Loucy (cell line): ENCODE measurements around the gene PLEKHO2.

Source experiments
- H2AFZ ChIP-seq: fragments of 200-600 bp; sonication (generic); 2 replicates; pipeline ENCODE4 v1.6.0; 2016; ENCODE audit warnings: antibody characterized with exemption, mild to moderate bottlenecking, low read length, moderate library complexity
- H3F3A ChIP-seq: fragments of 200-600 bp; 2 replicates; pipeline ENCODE4 v1.6.0; 2016; ENCODE audit warnings: antibody characterized with exemption, low read depth, mild to moderate bottlenecking
- H3K27me3 ChIP-seq: fragments of 200-600 bp; sonication (generic); 2 replicates; pipeline ENCODE4 v1.6.1; 2014; ENCODE audit warnings: low read length, mild to moderate bottlenecking; ENCODE audit not compliant: insufficient read depth, poor library complexity, severe bottlenecking
- H3K36me3 ChIP-seq: fragments of 200-600 bp; sonication (generic); 2 replicates; pipeline ENCODE4 v1.6.1; 2016; ENCODE audit warnings: low read length; ENCODE audit not compliant: insufficient read depth
- H3K4me1 ChIP-seq: fragments of 200-600 bp; sonication (generic); 2 replicates; pipeline ENCODE4 v1.5.1; 2014; ENCODE audit warnings: low read length, mild to moderate bottlenecking; ENCODE audit not compliant: insufficient read depth, poor library complexity, severe bottlenecking
- H3K4me2 ChIP-seq: fragments of 200-600 bp; sonication (generic); 2 replicates; pipeline ENCODE4 v1.6.0; 2014; ENCODE audit warnings: antibody characterized with exemption, low read length, low read depth, mild to moderate bottlenecking; ENCODE audit not compliant: poor library complexity, severe bottlenecking
- H3K4me3 ChIP-seq: fragments of 200-600 bp; sonication (generic); 2 replicates; pipeline ENCODE4 v1.5.1; 2014; ENCODE audit warnings: low read length, mild to moderate bottlenecking, mixed read lengths; ENCODE audit not compliant: poor library complexity, severe bottlenecking
- H3K79me2 ChIP-seq: fragments of 200-600 bp; sonication (generic); 2 replicates; pipeline ENCODE4 v1.6.1; 2014; ENCODE audit warnings: low read length; ENCODE audit not compliant: insufficient read depth
- H3K9ac ChIP-seq: fragments of 200-600 bp; sonication (generic); 2 replicates; pipeline ENCODE4 v1.6.0; 2014; ENCODE audit warnings: mild to moderate bottlenecking, low read depth, low read length, moderate library complexity; ENCODE audit not compliant: poor library complexity, severe bottlenecking
- H3K9me2 ChIP-seq: fragments of 200-600 bp; sonication (generic); replicated peaks from 2 replicates; pipeline ENCODE4 v1.6.1; 2016; ENCODE audit warnings: low read depth, low read length, mixed read lengths
- H3K9me3 ChIP-seq: fragments of 200-600 bp; sonication (generic); 2 replicates; pipeline ENCODE4 v1.6.1; 2014; ENCODE audit warnings: mild to moderate bottlenecking, antibody characterized with exemption, low read length, low read depth; ENCODE audit not compliant: insufficient read depth
- H4K20me1 ChIP-seq: fragments of 200-600 bp; sonication (generic); 2 replicates; pipeline ENCODE4 v1.6.0; 2014; ENCODE audit warnings: antibody characterized with exemption, low read length, mild to moderate bottlenecking; ENCODE audit not compliant: insufficient read depth, poor library complexity, severe bottlenecking
- EZH2phosphoT487 ChIP-seq: fragments of 200-600 bp; IDR thresholded peaks from 2 replicates; pipeline ENCODE4 v1.6.1; 2018; ENCODE audit warnings: antibody characterized with exemption, mild to moderate bottlenecking, moderate library complexity, borderline replicate concordance
- TF ChIP-seq, protein P1 (sequence below): fragments of 200-600 bp; sonication (generic); conservative IDR thresholded peaks from 2 replicates; pipeline ENCODE4 v1.5.1; 2014; ENCODE audit warnings: mild to moderate bottlenecking, antibody characterized with exemption, low read length

Gene PLEKHO2

DNA sequence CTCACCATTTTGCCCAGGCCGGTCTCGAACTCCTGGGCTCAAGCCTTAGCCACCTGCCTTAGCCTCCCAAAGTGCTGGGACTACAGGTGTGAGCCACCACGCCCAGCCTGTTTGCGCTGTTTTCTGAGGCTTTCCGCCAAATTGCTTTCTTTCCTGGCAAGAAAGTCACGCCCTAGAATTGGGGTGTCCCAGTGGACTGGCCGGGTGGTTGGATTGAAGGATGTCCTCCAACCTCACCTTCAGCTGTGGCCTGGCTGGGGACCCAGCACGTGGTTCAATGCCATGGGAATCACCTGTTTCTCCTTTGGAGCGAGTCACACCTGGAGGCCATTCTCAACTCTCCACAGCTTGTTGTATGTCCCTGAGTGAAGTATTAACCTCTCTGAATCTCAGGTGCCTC is 64.2 kb downstream of the PLEKHO2 start:
- Histone ChIP-seq H3K4me2 (no peak overlapping the region), H3K27me3 (no peaks in the 10 kb centered on the region), H3K4me1 (peaks cover 12% of the 10 kb centered on the region), H4K20me1 (no peaks in the 10 kb centered on the region), H3K4me3 (no peak overlapping the region), H3K9me3 (no peaks in the 10 kb centered on the region), H3K36me3 (no peaks in the 10 kb centered on the region), H3K9ac (no peak overlapping the region), H3K79me2 (no peaks in the 10 kb centered on the region), H2AFZ (no peak overlapping the region), H3F3A (no peaks in the 10 kb centered on the region), H3K9me2 (no peaks in the 10 kb centered on the region)
- TF ChIP-seq, protein P1, sequence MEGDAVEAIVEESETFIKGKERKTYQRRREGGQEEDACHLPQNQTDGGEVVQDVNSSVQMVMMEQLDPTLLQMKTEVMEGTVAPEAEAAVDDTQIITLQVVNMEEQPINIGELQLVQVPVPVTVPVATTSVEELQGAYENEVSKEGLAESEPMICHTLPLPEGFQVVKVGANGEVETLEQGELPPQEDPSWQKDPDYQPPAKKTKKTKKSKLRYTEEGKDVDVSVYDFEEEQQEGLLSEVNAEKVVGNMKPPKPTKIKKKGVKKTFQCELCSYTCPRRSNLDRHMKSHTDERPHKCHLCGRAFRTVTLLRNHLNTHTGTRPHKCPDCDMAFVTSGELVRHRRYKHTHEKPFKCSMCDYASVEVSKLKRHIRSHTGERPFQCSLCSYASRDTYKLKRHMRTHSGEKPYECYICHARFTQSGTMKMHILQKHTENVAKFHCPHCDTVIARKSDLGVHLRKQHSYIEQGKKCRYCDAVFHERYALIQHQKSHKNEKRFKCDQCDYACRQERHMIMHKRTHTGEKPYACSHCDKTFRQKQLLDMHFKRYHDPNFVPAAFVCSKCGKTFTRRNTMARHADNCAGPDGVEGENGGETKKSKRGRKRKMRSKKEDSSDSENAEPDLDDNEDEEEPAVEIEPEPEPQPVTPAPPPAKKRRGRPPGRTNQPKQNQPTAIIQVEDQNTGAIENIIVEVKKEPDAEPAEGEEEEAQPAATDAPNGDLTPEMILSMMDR, result no peak
- no peak for TF ChIP-seq EZH2phosphoT487

DNA sequence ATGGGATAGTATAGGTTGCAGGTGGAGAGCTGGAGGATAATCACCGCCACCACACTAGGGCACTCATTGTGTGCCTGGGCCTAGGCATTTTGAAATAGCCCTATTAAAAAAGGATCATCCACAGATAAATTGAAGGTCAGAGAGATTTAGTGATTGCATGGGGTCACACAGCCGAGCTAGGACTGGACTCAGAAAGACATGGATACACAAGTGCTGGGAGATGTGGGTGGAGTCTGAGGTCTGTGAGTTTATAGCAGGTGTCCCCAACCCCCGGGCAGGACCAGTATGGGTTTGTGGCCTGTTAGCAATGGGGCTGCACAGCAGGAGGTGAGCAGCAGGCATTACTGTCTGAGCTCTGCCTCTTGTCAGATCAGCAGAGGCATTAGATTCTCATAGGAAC is 64.7 kb downstream of the PLEKHO2 start:
- no peaks in the 10 kb centered on the region for H3K9me3 ChIP-seq
- no peak overlapping the region for H2AFZ ChIP-seq
- H3K36me3 ChIP-seq, result no peaks in the 10 kb centered on the region
- TF ChIP-seq EZH2phosphoT487, result no peak
- TF ChIP-seq, protein P1, result no peak
- no peaks in the 10 kb centered on the region for H3K27me3 ChIP-seq
- H3F3A ChIP-seq, result no peaks in the 10 kb centered on the region
- no peak overlapping the region for H3K9ac ChIP-seq
- no peaks in the 10 kb centered on the region for H3K79me2 ChIP-seq
- H3K4me3 ChIP-seq, result no peak overlapping the region
- no peaks in the 10 kb centered on the region for H3K9me2 ChIP-seq
- H4K20me1 ChIP-seq, result no peaks in the 10 kb centered on the region
- peaks cover 12% of the 10 kb centered on the region for H3K4me1 ChIP-seq
- no peak overlapping the region for H3K4me2 ChIP-seq

DNA sequence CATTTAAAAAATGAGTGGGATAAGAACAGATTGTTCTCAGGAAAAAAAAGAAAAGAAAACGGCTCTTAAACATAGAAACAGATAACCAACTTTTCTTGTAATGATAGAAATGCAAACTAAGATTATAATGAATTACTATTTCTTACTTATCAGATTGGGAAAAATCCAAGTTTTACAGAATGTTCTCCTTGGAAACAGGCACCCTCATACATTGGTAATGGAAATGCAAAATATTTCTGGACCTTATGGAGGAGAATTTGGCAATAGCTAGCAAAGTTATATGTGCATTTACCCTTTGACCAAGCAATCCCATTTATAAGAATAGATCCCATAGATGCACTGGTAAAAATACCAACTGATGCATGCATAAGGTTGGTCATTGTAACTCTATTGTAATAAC is 66.3 kb downstream of the PLEKHO2 start:
- Histone ChIP-seq H3K9me2 (no peaks in the 10 kb centered on the region), H3K36me3 (no peaks in the 10 kb centered on the region), H3K4me2 (no peak overlapping the region), H3K4me1 (peaks cover 7% of the 10 kb centered on the region), H3K4me3 (no peak overlapping the region), H3K27me3 (no peaks in the 10 kb centered on the region), H3F3A (no peaks in the 10 kb centered on the region), H4K20me1 (no peaks in the 10 kb centered on the region), H2AFZ (no peak overlapping the region), H3K79me2 (no peaks in the 10 kb centered on the region), H3K9ac (no peak overlapping the region), H3K9me3 (no peaks in the 10 kb centered on the region)
- TF ChIP-seq EZH2phosphoT487, result no peak
- TF ChIP-seq, protein P1, result no peak
